GM19043 (cell line): ENCODE data around the gene KANK3.
"Not testable (repeated sequence)": the region's sequence is repeated elsewhere in the genome, so short reads cannot be mapped to it uniquely, and the experiment has no call there.

ENCODE experiments used
- ATAC-seq: cut with Tn5 transposase; IDR thresholded peaks from one replicate; pipeline ENCODE4 v1.9.1; 2021; ENCODE audit warnings: low read depth; ENCODE audit not compliant: unreplicated experiment

The KANK3 gene

GRCh38 chr19:8342684-8343482 lies at the start of gene KANK3:
Gene KANK3 (minus strand): TSS chr19:8343262. CDS start chr19:8337828, 5,434 bp downstream.
- ATAC-seq, result peak; percentile 82

- no peak for ATAC-seq
Observed at GRCh38 chr19:8392017-8392591, 49.0 kb upstream of the KANK3 start.

GRCh38 chr19:8391198-8392016 lies 48.3 kb upstream of the KANK3 start:
- ATAC-seq, result no peak

GRCh38 chr19:8390617-8390981 lies 47.5 kb upstream of the KANK3 start:
- no peak for ATAC-seq

- peak; percentile 88 for ATAC-seq
Observed at GRCh38 chr19:8389891-8390616, 47.0 kb upstream of the KANK3 start, which contains the start of gene RAB11B. Gene RAB11B (plus strand): TSS chr19:8390360. CDS start chr19:8390417, 57 bp downstream.

GRCh38 chr19:8388612-8388958 lies 45.5 kb upstream of the KANK3 start:
- no peak for ATAC-seq

- ATAC-seq, result no peak
Observed at GRCh38 chr19:8387688-8388611, 44.9 kb upstream of the KANK3 start.

- ATAC-seq, result no peak
Observed at GRCh38 chr19:8386990-8387389, 43.9 kb upstream of the KANK3 start.

- not testable (repeated sequence) for ATAC-seq
Observed at GRCh38 chr19:8386419-8386818, 43.4 kb upstream of the KANK3 start.

GRCh38 chr19:8385566-8385965 lies 42.5 kb upstream of the KANK3 start:
- not testable (repeated sequence) for ATAC-seq

GRCh38 chr19:8385103-8385502 lies 42.0 kb upstream of the KANK3 start:
- ATAC-seq, result not testable (repeated sequence)

- not testable (repeated sequence) for ATAC-seq
Observed at GRCh38 chr19:8384569-8384968, 41.5 kb upstream of the KANK3 start.

GRCh38 chr19:8379156-8379891 lies 36.3 kb upstream of the KANK3 start:
- not testable (repeated sequence) for ATAC-seq

- no peak for ATAC-seq
Observed at GRCh38 chr19:8377598-8377997, 34.5 kb upstream of the KANK3 start.

- not testable (repeated sequence) for ATAC-seq
Observed at GRCh38 chr19:8376373-8376974, 33.4 kb upstream of the KANK3 start.

- not testable (repeated sequence) for ATAC-seq
Observed at GRCh38 chr19:8375766-8376165, 32.7 kb upstream of the KANK3 start.

- ATAC-seq, result no peak
Observed at GRCh38 chr19:8373867-8374813, 31.1 kb upstream of the KANK3 start.
